ENCODE measurements around the gene RAB1B.

RAB1B gene

GRCh38 chr11:66323684-66324083, 55.2 kb downstream of the RAB1B start:
- Mint-ChIP-seq H3K27ac (no peak overlapping the region), H3K27me3 (no peaks in the 10 kb centered on the region), H3K9me3 (peaks cover 6 to 10% of the 10 kb centered on the region in 2 donors), H3K4me1 (peaks cover 79% of the 10 kb centered on the region), H3K4me3 (no peak overlapping the region)
- DNase-seq (no peak), ATAC-seq (no peak)

GRCh38 chr11:66324664-66325063, 56.2 kb downstream of the RAB1B start:
- Mint-ChIP-seq H3K4me3 (no peak overlapping the region), H3K27ac (no peak overlapping the region), H3K4me1 (peaks cover 74% of the 10 kb centered on the region), H3K27me3 (no peaks in the 10 kb centered on the region), H3K9me3 (peaks cover 4 to 6% of the 10 kb centered on the region in 2 donors)
- ATAC-seq: no peak
- DNase-seq: no peak

- no peaks in the 10 kb centered on the region for H3K27me3 Mint-ChIP-seq
- ATAC-seq (no peak), DNase-seq (no peak)
- H3K9me3 Mint-ChIP-seq: peaks cover 1 to 6% of the 10 kb centered on the region in 2 donors
- peaks cover 68% of the 10 kb centered on the region for H3K4me1 Mint-ChIP-seq
- H3K4me3 Mint-ChIP-seq: no peak overlapping the region
- H3K27ac Mint-ChIP-seq: no peak overlapping the region
These were observed 56.8 kb downstream of the RAB1B start for GRCh38 chr11:66325263-66325671.

- Mint-ChIP-seq H3K4me1 (peaks cover 68% of the 10 kb centered on the region), H3K27me3 (no peaks in the 10 kb centered on the region), H3K4me3 (peak overlapping the region; percentile 32 to 75), H3K27ac (peak overlapping the region; percentile 75 to 85), H3K9me3 (peaks cover 0 to 6% of the 10 kb centered on the region in 2 donors)
- peak in 1 of 2 donors; percentile 62 for DNase-seq
- ATAC-seq: peak; percentile 63
These were observed 58.0 kb downstream of the RAB1B start for GRCh38 chr11:66326261-66327111.
